Measurements from ENCODE around the gene RASGRP1.

GRCh38 chr15:38504680-38505467 is 59.7 kb downstream of the RASGRP1 start:
- no peak for TF ChIP-seq EZH2 (IDR thresholded peaks at IDR 0.05; ENCODE audit: borderline replicate concordance, low read length)
- no peak for TF ChIP-seq CTCF (IDR thresholded peaks at IDR 0.05; ENCODE audit: low read length)
